Erythroblast (primary cell): ENCODE results near the gene DUSP7.

Experiments
- GATA1 ChIP-seq: IDR thresholded peaks from 2 replicates; pipeline ENCODE4 v1.6.1; 2011; ENCODE audit warnings: low read depth, mild to moderate bottlenecking, control low read depth, low read length, moderate library complexity
- POLR2A ChIP-seq: IDR thresholded peaks from 2 replicates; pipeline ENCODE4 v1.6.1; 2011; ENCODE audit warnings: mild to moderate bottlenecking, low read length

GRCh38 chr3:52054661-52055511 is 1.5 kb downstream of the DUSP7 start:
- TF ChIP-seq POLR2A: no peak
- no peak for TF ChIP-seq GATA1
